Endothelial cell (in vitro differentiated cells): ENCODE data around the gene ATP4A. TPM values are rescaled to one million over a fixed set of nuclear protein-coding genes. Genes with fewer than 3 reads are reported as not detected.

ENCODE experiments used
- DNase-seq: peaks from one replicate; pipeline ENCODE4 v3.0.0; 2021; ENCODE audit warnings: low spot score
- H3K27ac Mint-ChIP-seq: one replicate; pipeline ENCODE4 v1.8.0; 2021; ENCODE audit warnings: mixed read lengths, inconsistent platforms; ENCODE audit not compliant: unreplicated experiment
- H3K27me3 Mint-ChIP-seq: one replicate; pipeline ENCODE4 v1.8.0; 2021; ENCODE audit warnings: mild to moderate bottlenecking, moderate library complexity, mixed read lengths, inconsistent platforms; ENCODE audit not compliant: unreplicated experiment
- H3K36me3 Mint-ChIP-seq: one replicate; pipeline ENCODE4 v1.8.0; 2021; ENCODE audit warnings: mild to moderate bottlenecking, low read depth, mixed read lengths, inconsistent platforms; ENCODE audit not compliant: unreplicated experiment
- H3K4me1 Mint-ChIP-seq: one replicate; pipeline ENCODE4 v1.8.0; 2021; ENCODE audit warnings: mild to moderate bottlenecking, mixed read lengths, inconsistent platforms; ENCODE audit not compliant: unreplicated experiment
- H3K4me3 Mint-ChIP-seq: one replicate; pipeline ENCODE4 v1.8.0; 2021; ENCODE audit warnings: mild to moderate bottlenecking, mixed read lengths, inconsistent platforms; ENCODE audit not compliant: unreplicated experiment
- H3K9me3 Mint-ChIP-seq: one replicate; pipeline ENCODE4 v1.8.0; 2021; ENCODE audit warnings: mixed read lengths, inconsistent platforms; ENCODE audit not compliant: unreplicated experiment
- CTCF ChIP-seq: fragments of 200-600 bp; sonication (generic); IDR thresholded peaks from one replicate; pipeline ENCODE4 v1.5.0; 2021; ENCODE audit warnings: antibody characterized with exemption; ENCODE audit not compliant: unreplicated experiment
- total RNA-seq: library from RNA; stranded (reverse); fragmentation: NEBNext Ultra II Directional; extraction: Animal tissue kit (Norgen Biotek cat#: 25700); gene quantifications from one replicate; pipeline ENCODE4 v1.2.1, GENCODE V29; 2021; ENCODE audit not compliant: unreplicated experiment

Gene ATP4A
- total RNA-seq, 1 donor from 2014 or later = not detected

- TF ChIP-seq CTCF = no peak
- H3K4me3 Mint-ChIP-seq = peak overlapping the region; percentile 4
- H3K27ac Mint-ChIP-seq = no peak overlapping the region
- peaks cover 11% of the 10 kb centered on the region for H3K36me3 Mint-ChIP-seq
- no peak for DNase-seq
- H3K9me3 Mint-ChIP-seq = no peaks in the 10 kb centered on the region
- H3K27me3 Mint-ChIP-seq = peaks cover 29% of the 10 kb centered on the region
- H3K4me1 Mint-ChIP-seq = peaks cover 3% of the 10 kb centered on the region
Measured at GRCh38 chr19:35554076-35554475, 9.4 kb downstream of the ATP4A start.

- Mint-ChIP-seq H3K9me3 (no peaks in the 10 kb centered on the region), H3K27ac (no peak overlapping the region), H3K4me3 (no peak overlapping the region), H3K27me3 (peaks cover 30% of the 10 kb centered on the region), H3K36me3 (peaks cover 11% of the 10 kb centered on the region), H3K4me1 (peaks cover 3% of the 10 kb centered on the region)
- no peak for TF ChIP-seq CTCF
- DNase-seq = no peak
Measured at GRCh38 chr19:35553385-35554000, 10.0 kb downstream of the ATP4A start.

GRCh38 chr19:35552534-35553384 lies 10.7 kb downstream of the ATP4A start:
- H3K4me1 Mint-ChIP-seq = peaks cover 3% of the 10 kb centered on the region
- TF ChIP-seq CTCF = no peak
- no peaks in the 10 kb centered on the region for H3K9me3 Mint-ChIP-seq
- H3K4me3 Mint-ChIP-seq = no peak overlapping the region
- peaks cover 11% of the 10 kb centered on the region for H3K36me3 Mint-ChIP-seq
- peaks cover 29% of the 10 kb centered on the region for H3K27me3 Mint-ChIP-seq
- no peak for DNase-seq
- H3K27ac Mint-ChIP-seq = no peak overlapping the region

- no peak for DNase-seq
- Mint-ChIP-seq H3K4me3 (no peak overlapping the region), H3K9me3 (no peaks in the 10 kb centered on the region), H3K27me3 (peaks cover 20% of the 10 kb centered on the region), H3K36me3 (peaks cover 7% of the 10 kb centered on the region), H3K27ac (no peak overlapping the region), H3K4me1 (peaks cover 3% of the 10 kb centered on the region)
- TF ChIP-seq CTCF = no peak
Measured at GRCh38 chr19:35551091-35551810, 12.2 kb downstream of the ATP4A start.
